ENCODE results near the gene CIZ1. TPM values are rescaled to one million over a fixed set of nuclear protein-coding genes. Genes with fewer than 3 reads are reported as not detected.

The CIZ1 gene
- total RNA-seq, 1 experiment from 2014 or later: 133 TPM

DNA sequence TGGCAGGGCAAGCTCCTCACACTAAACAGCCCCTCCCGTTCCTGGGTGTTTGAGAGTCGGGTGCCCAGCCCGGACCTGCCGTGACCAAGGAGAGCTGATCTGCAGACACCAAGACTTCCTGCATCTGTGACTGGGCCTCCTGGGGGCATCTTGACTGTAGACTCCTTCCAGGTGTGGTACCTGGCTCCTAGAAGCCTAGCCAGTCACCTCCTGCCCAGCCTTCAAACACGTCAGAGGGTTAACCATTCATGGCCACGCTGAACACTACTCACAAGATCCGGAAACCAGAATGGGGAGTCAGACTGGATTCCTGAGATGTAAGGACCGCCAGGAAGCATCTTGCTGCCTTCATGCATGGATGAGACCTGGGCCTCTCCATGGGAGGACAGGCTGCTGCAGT, 45.8 kb downstream of the CIZ1 start:
- no peak overlapping the region for H3K27ac Mint-ChIP-seq (ENCODE audit: low read depth, unreplicated experiment)
- POLR2A ChIA-PET: interaction anchor here (1.6 kb wide), 1 partner anchor 17 kb away, joined by 3 read pairs; no protein-coding TSS in a partner anchor
- BruUV-seq (replicated peaks): no TSS peak
- no peaks in the 10 kb centered on the region for H3K36me3 Mint-ChIP-seq (ENCODE audit: insufficient read depth, unreplicated experiment)
- intact Hi-C loops (cut with micrococcal nuclease): no loop called here
- no peaks in the 10 kb centered on the region for H3K27me3 Mint-ChIP-seq (ENCODE audit: insufficient read depth, unreplicated experiment)
- TF ChIP-seq, protein P1, sequence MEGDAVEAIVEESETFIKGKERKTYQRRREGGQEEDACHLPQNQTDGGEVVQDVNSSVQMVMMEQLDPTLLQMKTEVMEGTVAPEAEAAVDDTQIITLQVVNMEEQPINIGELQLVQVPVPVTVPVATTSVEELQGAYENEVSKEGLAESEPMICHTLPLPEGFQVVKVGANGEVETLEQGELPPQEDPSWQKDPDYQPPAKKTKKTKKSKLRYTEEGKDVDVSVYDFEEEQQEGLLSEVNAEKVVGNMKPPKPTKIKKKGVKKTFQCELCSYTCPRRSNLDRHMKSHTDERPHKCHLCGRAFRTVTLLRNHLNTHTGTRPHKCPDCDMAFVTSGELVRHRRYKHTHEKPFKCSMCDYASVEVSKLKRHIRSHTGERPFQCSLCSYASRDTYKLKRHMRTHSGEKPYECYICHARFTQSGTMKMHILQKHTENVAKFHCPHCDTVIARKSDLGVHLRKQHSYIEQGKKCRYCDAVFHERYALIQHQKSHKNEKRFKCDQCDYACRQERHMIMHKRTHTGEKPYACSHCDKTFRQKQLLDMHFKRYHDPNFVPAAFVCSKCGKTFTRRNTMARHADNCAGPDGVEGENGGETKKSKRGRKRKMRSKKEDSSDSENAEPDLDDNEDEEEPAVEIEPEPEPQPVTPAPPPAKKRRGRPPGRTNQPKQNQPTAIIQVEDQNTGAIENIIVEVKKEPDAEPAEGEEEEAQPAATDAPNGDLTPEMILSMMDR (IDR thresholded peaks at IDR 0.05; ENCODE audit: unreplicated experiment): no peak
- CTCF ChIA-PET: interaction anchor here (0.7 kb wide), 1 partner anchor 19 kb away, joined by 3 read pairs; no protein-coding TSS in a partner anchor
- DNase-seq (ENCODE audit: unreplicated experiment): no peak
- H3K4me1 Mint-ChIP-seq (ENCODE audit: insufficient read depth, unreplicated experiment): peaks cover 36% of the 10 kb centered on the region
- no peaks in the 10 kb centered on the region for H3K9me3 Mint-ChIP-seq (ENCODE audit: unreplicated experiment)
- H3K4me3 Mint-ChIP-seq (ENCODE audit: unreplicated experiment): no peak overlapping the region

DNA sequence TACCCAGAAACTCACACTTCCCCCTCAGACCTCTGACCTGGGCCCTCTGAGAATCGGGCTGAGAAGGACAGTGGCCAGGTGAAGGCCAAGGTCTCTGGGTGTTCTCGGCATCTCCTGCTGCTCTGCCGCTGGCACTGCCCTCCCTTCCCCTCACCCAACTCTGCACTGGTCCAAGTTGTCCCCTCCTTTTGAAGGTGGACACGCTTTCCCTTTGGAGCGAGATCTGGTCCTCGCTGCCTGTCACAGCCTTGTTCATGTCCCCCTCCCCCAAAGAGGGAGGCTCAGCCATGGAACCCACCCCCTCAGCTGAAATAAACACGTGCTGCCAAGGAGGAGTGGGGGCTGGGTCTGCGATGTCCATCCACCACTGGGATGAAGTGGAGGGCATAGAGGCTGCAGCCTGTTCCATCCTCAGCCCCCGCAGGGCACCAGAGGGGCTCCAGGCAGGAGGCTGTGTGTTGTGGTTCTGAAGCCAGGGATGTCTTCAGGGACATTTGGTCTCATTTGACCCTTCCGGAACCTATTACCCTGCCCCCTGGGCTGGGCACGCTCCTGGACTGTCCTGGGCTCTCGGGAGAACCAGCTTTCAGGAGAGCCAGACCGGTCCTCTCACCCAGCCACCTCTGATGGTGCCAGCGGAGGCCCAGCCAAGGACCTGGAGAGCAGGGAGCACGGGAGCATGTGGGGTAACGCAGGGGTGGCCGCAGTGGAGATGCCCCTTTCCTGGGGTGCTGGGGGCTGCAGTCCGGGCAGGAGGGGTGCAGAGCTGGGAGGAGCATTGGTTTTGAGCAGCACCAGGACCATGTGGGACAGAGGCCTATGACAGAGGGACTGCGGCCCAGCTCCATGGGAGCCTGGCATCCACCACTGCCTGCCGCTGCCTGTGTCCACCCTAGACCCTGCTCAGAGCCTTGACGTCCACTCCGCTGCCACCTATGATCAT, 46.9 kb downstream of the CIZ1 start:
- H3K4me3 Mint-ChIP-seq (ENCODE audit: unreplicated experiment): no peak overlapping the region
- BruUV-seq (replicated peaks): no TSS peak
- no peak overlapping the region for H3K27ac Mint-ChIP-seq (ENCODE audit: low read depth, unreplicated experiment)
- no peaks in the 10 kb centered on the region for H3K27me3 Mint-ChIP-seq (ENCODE audit: insufficient read depth, unreplicated experiment)
- intact Hi-C loops (cut with micrococcal nuclease): no loop called here
- TF ChIP-seq, protein P1 (IDR thresholded peaks at IDR 0.05; ENCODE audit: unreplicated experiment): no peak
- peaks cover 26% of the 10 kb centered on the region for H3K4me1 Mint-ChIP-seq (ENCODE audit: insufficient read depth, unreplicated experiment)
- H3K36me3 Mint-ChIP-seq (ENCODE audit: insufficient read depth, unreplicated experiment): no peaks in the 10 kb centered on the region
- ChIA-PET POLR2A (interaction anchor here (1.6 kb wide), 1 partner anchor 16 kb away, joined by 3 read pairs; no protein-coding TSS in a partner anchor), CTCF (no interaction called here)
- DNase-seq (ENCODE audit: unreplicated experiment): no peak
- no peaks in the 10 kb centered on the region for H3K9me3 Mint-ChIP-seq (ENCODE audit: unreplicated experiment)

DNA sequence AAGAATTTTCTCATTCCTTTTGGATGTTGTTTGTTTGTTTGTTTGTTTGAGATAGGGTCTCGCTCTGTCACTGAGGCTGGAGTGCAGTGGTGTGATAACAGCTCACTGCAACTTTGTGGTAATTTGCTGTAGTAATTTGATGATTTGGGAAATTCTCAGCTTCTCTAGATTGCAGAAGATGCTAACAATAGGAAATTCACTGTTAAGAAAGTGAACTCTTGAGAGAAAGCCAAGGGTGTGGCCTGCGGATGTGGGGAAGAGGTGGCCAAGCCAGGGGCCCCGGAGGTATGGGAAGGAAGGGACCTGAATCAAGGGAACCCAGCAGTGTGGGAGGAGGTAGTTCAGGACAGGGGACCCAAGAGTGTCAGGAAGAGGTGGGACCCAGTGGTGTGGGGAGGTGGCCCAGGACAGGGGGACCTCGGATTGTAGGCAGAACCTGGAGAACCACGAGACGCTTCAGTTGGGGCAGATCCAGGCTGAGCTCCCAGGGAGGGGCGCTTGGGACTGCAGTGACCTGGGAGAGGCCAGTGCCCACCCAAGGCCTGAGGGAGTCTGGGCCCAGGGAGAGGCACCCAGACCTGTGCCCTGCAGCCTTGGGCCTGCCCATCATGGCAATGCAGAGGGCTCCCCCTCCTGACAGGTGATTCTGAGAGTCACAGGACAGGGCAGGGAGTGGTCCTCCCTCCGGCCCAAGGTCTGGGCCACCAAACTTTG, 47.7 kb downstream of the CIZ1 start:
- Mint-ChIP-seq H3K4me1 (ENCODE audit: insufficient read depth, unreplicated experiment) (peaks cover 18% of the 10 kb centered on the region), H3K9me3 (ENCODE audit: unreplicated experiment) (no peaks in the 10 kb centered on the region), H3K27me3 (ENCODE audit: insufficient read depth, unreplicated experiment) (no peaks in the 10 kb centered on the region), H3K36me3 (ENCODE audit: insufficient read depth, unreplicated experiment) (no peaks in the 10 kb centered on the region), H3K4me3 (ENCODE audit: unreplicated experiment) (peak overlapping the region; percentile 27), H3K27ac (ENCODE audit: low read depth, unreplicated experiment) (peak overlapping the region; percentile 95)
- TF ChIP-seq, protein P1 (IDR thresholded peaks at IDR 0.05; ENCODE audit: unreplicated experiment): no peak
- no peak for DNase-seq (ENCODE audit: unreplicated experiment)
- intact Hi-C loops (cut with micrococcal nuclease): no loop called here
- BruUV-seq (replicated peaks): no TSS peak
- CTCF ChIA-PET: interaction anchor here (0.8 to 1.7 kb wide), 4 partner anchors 13 to 60 kb away, joined by 3 to 9 read pairs (median 3); no protein-coding TSS in a partner anchor
- POLR2A ChIA-PET: interaction anchor here (1.8 kb wide), 1 partner anchor 15 kb away, joined by 5 read pairs; no protein-coding TSS in a partner anchor

DNA sequence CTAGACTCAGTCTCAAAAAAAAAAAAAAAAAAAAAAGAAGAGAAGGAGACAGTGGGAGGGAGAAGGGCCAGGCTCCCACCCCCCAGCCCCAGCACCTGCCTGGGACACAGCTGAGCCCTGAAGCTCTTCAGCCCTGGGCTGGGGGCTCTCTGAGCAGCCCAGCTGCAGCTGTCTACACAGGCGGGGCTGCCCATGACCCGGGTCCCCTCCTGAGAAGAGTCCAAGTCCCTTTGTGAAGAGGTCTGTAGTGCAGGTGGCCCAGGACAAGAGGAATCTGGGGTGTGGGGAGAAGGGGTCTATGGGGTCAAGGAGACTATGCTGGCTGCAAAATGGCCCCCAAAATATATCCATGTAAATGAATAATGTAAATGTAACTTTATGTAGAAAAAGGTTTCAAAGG, 48.8 kb downstream of the CIZ1 start:
- Mint-ChIP-seq H3K27ac (ENCODE audit: low read depth, unreplicated experiment) (peak overlapping the region; percentile 32), H3K9me3 (ENCODE audit: unreplicated experiment) (no peaks in the 10 kb centered on the region), H3K27me3 (ENCODE audit: insufficient read depth, unreplicated experiment) (no peaks in the 10 kb centered on the region), H3K4me1 (ENCODE audit: insufficient read depth, unreplicated experiment) (peaks cover 20% of the 10 kb centered on the region), H3K4me3 (ENCODE audit: unreplicated experiment) (no peak overlapping the region), H3K36me3 (ENCODE audit: insufficient read depth, unreplicated experiment) (no peaks in the 10 kb centered on the region)
- ChIA-PET CTCF (interaction anchor here (0.6 to 1.7 kb wide), 6 partner anchors 14 to 423 kb away, joined by 3 to 9 read pairs (median 3); no protein-coding TSS in a partner anchor), POLR2A (interaction anchor here (0.8 to 1.8 kb wide), 2 partner anchors 14 to 205 kb away, joined by 3 to 5 read pairs; no protein-coding TSS in a partner anchor)
- DNase-seq (ENCODE audit: unreplicated experiment): no peak
- BruUV-seq (replicated peaks): no TSS peak
- TF ChIP-seq, protein P1 (IDR thresholded peaks at IDR 0.05; ENCODE audit: unreplicated experiment): no peak
- intact Hi-C loops (cut with micrococcal nuclease): no loop called here
